H1 (cell line): ENCODE results near the gene KRTAP4-5. TPM values are rescaled to one million over a fixed set of nuclear protein-coding genes. Genes with fewer than 3 reads are reported as not detected.

Experiments used
- CTCF ChIA-PET: fragments of 300-600 bp; sonication (Branson Sonifier 250); formaldehyde crosslinking; loops from one replicate; lab custom pipeline; 2021; ENCODE audit not compliant: partially characterized antibody; lab: Charles Lee
- POLR2A ChIA-PET: fragments of 300-600 bp; sonication (Branson Sonifier 250); formaldehyde crosslinking; loops from one replicate; lab custom pipeline; 2021; ENCODE audit warnings: inconsistent platforms; ENCODE audit not compliant: partially characterized antibody; lab: Charles Lee
- DNase-seq, 2 experiments: peaks; one replicate each; pipeline versions ENCODE4 v3.0.0 to v3.0.0-alpha.2; 2010 to 2022; ENCODE audit warnings: low spot score in 2 of 2, low read depth in 1 of 2, mixed read lengths in 1 of 2
- FAIRE-seq: peaks from 2 replicates; lab custom pipeline; 2011; peaks lifted over from hg19 to GRCh38; lab: Jason Lieb, UNC
- H2AFZ ChIP-seq: 2 replicates; pipeline ENCODE4 v1.8.1; 2012; ENCODE audit warnings: low read length, inconsistent platforms
- H2AK5ac ChIP-seq: 2 replicates; pipeline ENCODE4 v1.6.1; 2013; ENCODE audit warnings: low read depth, low read length
- H2BK120ac ChIP-seq: replicated peaks from 2 replicates; pipeline ENCODE3; 2013; ENCODE audit warnings: low read depth, low read length, inconsistent platforms
- H2BK12ac ChIP-seq: 2 replicates; pipeline ENCODE4 v1.6.1; 2013; ENCODE audit warnings: low read depth, low read length
- H2BK15ac ChIP-seq: 2 replicates; pipeline ENCODE4 v1.6.1; 2013; ENCODE audit warnings: low read length
- H2BK20ac ChIP-seq: 2 replicates; pipeline ENCODE4 v1.6.1; 2013; ENCODE audit warnings: low read length
- H2BK5ac ChIP-seq: 2 replicates; pipeline ENCODE4 v1.6.1; 2013; ENCODE audit warnings: low read depth, low read length
- H3K14ac ChIP-seq: 2 replicates; pipeline ENCODE4 v1.6.1; 2013; ENCODE audit warnings: inconsistent platforms; ENCODE audit not compliant: insufficient read length
- H3K18ac ChIP-seq: 2 replicates; pipeline ENCODE4 v1.6.1; 2013; ENCODE audit warnings: low read length; ENCODE audit errors: extremely low read depth
- H3K23ac ChIP-seq: 2 replicates; pipeline ENCODE4 v1.6.1; 2013; ENCODE audit warnings: inconsistent platforms; ENCODE audit not compliant: insufficient read length
- H3K23me2 ChIP-seq: 2 replicates; pipeline ENCODE4 v1.6.1; 2013; ENCODE audit warnings: low read depth, low read length
- H3K27ac ChIP-seq: 2 replicates; pipeline ENCODE4 v1.6.1; 2011; ENCODE audit warnings: low read depth, low read length, inconsistent platforms
- H3K27me3 ChIP-seq, 4 experiments: replicated peaks in 1 of 4; 1 replicate in 1 of 4; 2 replicates in 3 of 4; pipeline versions ENCODE4 v1.6.1 to v1.8.1; 2011 to 2013; ENCODE audit warnings: low read length in 3 of 4, mild to moderate bottlenecking in 3 of 4, inconsistent platforms in 2 of 4, mixed read lengths in 2 of 4, moderate library complexity in 1 of 4; ENCODE audit not compliant: control insufficient read depth in 3 of 4, insufficient read depth in 3 of 4; ENCODE audit errors: extremely low read depth in 1 of 4
- H3K36me3 ChIP-seq, 4 experiments: 2 replicates each; pipeline versions ENCODE4 v1.6.1 to v1.8.1; 2011 to 2013; ENCODE audit warnings: mild to moderate bottlenecking in 4 of 4, low read length in 3 of 4, moderate library complexity in 2 of 4, control low read depth in 1 of 4, inconsistent platforms in 1 of 4; ENCODE audit not compliant: insufficient read depth in 4 of 4, control insufficient read depth in 2 of 4
- H3K4ac ChIP-seq: replicated peaks from 2 replicates; pipeline ENCODE3; 2013; ENCODE audit warnings: low read length, low read depth, mixed read lengths, inconsistent platforms; ENCODE audit not compliant: insufficient read length
- H3K4me1 ChIP-seq, 4 experiments: replicated peaks in 1 of 4; 1 replicate in 1 of 4; 2 replicates in 3 of 4; pipeline versions ENCODE4 v1.6.1 to v1.8.1; 2011 to 2013; ENCODE audit warnings: low read length in 3 of 4, inconsistent platforms in 2 of 4, mixed read lengths in 1 of 4; ENCODE audit not compliant: insufficient read depth in 4 of 4, control insufficient read depth in 3 of 4
- H3K4me2 ChIP-seq, 2 experiments: 2 replicates each; pipeline versions ENCODE4 v1.6.1 to v1.8.1; 2011 to 2013; ENCODE audit warnings: low read depth in 2 of 2, low read length in 2 of 2, control low read depth in 1 of 2, inconsistent platforms in 1 of 2, mild to moderate bottlenecking in 1 of 2; ENCODE audit not compliant: insufficient read depth in 1 of 2
- H3K4me3 ChIP-seq, 4 experiments: fragments of 200-600, 300-600 bp in 1 of 4; sonication (generic), shearing (Covaris generic), sonication (Bioruptor Twin) in 1 of 4; 2 replicates each; pipeline versions ENCODE4 v1.5.1 to v1.8.1; 2011 to 2016; ENCODE audit warnings: low read length in 4 of 4, low read depth in 3 of 4, control low read depth in 2 of 4, inconsistent platforms in 2 of 4, mild to moderate bottlenecking in 2 of 4, mixed read lengths in 1 of 4, moderate library complexity in 1 of 4; ENCODE audit not compliant: insufficient read depth in 2 of 4; ENCODE audit errors: extremely low read depth in 1 of 4
- H3K56ac ChIP-seq: replicated peaks from 2 replicates; pipeline ENCODE3; 2013; ENCODE audit warnings: low read depth, mild to moderate bottlenecking, mixed read lengths, low read length, inconsistent platforms; ENCODE audit not compliant: insufficient read length
- H3K79me1 ChIP-seq: 2 replicates; pipeline ENCODE4 v1.6.1; 2013; ENCODE audit warnings: low read depth, low read length, control low read depth
- H3K79me2 ChIP-seq, 2 experiments: 2 replicates each; pipeline versions ENCODE4 v1.6.1 to v1.8.1; 2012 to 2013; ENCODE audit warnings: low read length in 2 of 2, mild to moderate bottlenecking in 2 of 2, inconsistent platforms in 1 of 2; ENCODE audit not compliant: insufficient read depth in 2 of 2, control insufficient read depth in 1 of 2
- H3K9ac ChIP-seq, 4 experiments: replicated peaks in 1 of 4; 1 replicate in 1 of 4; 2 replicates in 3 of 4; pipeline versions ENCODE4 v1.6.1 to v1.8.1; 2011 to 2013; ENCODE audit warnings: low read depth in 3 of 4, low read length in 3 of 4, control low read depth in 2 of 4, mild to moderate bottlenecking in 2 of 4, moderate library complexity in 2 of 4, inconsistent platforms in 1 of 4; ENCODE audit errors: extremely low read depth in 1 of 4
- H3K9me3 ChIP-seq, 2 experiments: 2 replicates each; pipeline versions ENCODE4 v1.6.1 to v1.8.1; 2012 to 2013; ENCODE audit warnings: mild to moderate bottlenecking in 2 of 2, moderate library complexity in 2 of 2, control low read depth in 1 of 2, inconsistent platforms in 1 of 2, low read depth in 1 of 2, low read length in 1 of 2, mixed read lengths in 1 of 2; ENCODE audit not compliant: insufficient read depth in 2 of 2
- H4K20me1 ChIP-seq, 2 experiments: replicated peaks in 1 of 2; 2 replicates each; pipeline versions ENCODE3 to v1.8.1; 2011 to 2013; ENCODE audit warnings: inconsistent platforms in 2 of 2, low read length in 2 of 2, mild to moderate bottlenecking in 1 of 2; ENCODE audit not compliant: insufficient read depth in 2 of 2, control insufficient read depth in 1 of 2
- H4K5ac ChIP-seq: 2 replicates; pipeline ENCODE4 v1.6.1; 2013; ENCODE audit warnings: low read length, low read depth, mixed read lengths, inconsistent platforms; ENCODE audit not compliant: insufficient read length
- H4K8ac ChIP-seq: 2 replicates; pipeline ENCODE4 v1.8.0; 2013; ENCODE audit warnings: mild to moderate bottlenecking, moderate library complexity, low read length, inconsistent platforms; ENCODE audit not compliant: insufficient read depth; ENCODE audit errors: extremely low read depth
- H4K91ac ChIP-seq: replicated peaks from 2 replicates; pipeline ENCODE3; 2013; ENCODE audit warnings: low read length, mixed read lengths, inconsistent platforms; ENCODE audit not compliant: insufficient read length
- CREB1 ChIP-seq: IDR thresholded peaks from 2 replicates; pipeline ENCODE4 v1.6.1; 2012; ENCODE audit warnings: inconsistent platforms
- FOSL1 ChIP-seq: IDR thresholded peaks from 2 replicates; pipeline ENCODE4 v1.6.1; 2011; ENCODE audit warnings: mild to moderate bottlenecking, low read depth, low read length, moderate library complexity; ENCODE audit not compliant: insufficient read depth
- HDAC2 ChIP-seq, 2 experiments: fragments of 300-600 bp in 1 of 2; sonication (generic) in 1 of 2; IDR thresholded peaks; 2 replicates each; pipeline ENCODE4 v1.6.1; 2011 to 2012; ENCODE audit warnings: low read depth in 2 of 2, low read length in 2 of 2, mild to moderate bottlenecking in 2 of 2, moderate library complexity in 2 of 2, borderline replicate concordance in 1 of 2, inconsistent platforms in 1 of 2
- RBBP5 ChIP-seq: IDR thresholded peaks from 2 replicates; pipeline ENCODE4 v1.7.1; 2012; ENCODE audit warnings: low read depth, mild to moderate bottlenecking, inconsistent platforms, low read length, moderate library complexity, borderline replicate concordance
- SIX5 ChIP-seq: IDR thresholded peaks from 2 replicates; pipeline ENCODE4 v1.6.1; 2011; ENCODE audit warnings: mild to moderate bottlenecking, low read depth, low read length
- TEAD4 ChIP-seq: IDR thresholded peaks from 2 replicates; pipeline ENCODE4 v1.6.1; 2012; ENCODE audit warnings: low read depth, low read length, inconsistent platforms, mixed read lengths
- WGBS, 2 experiments: shearing (Covaris generic) in 1 of 2; methylation state at CpG; one replicate each; pipeline versions ENCODE4 v1.1.6 to v1.1.7; 2013 to 2015; ENCODE audit warnings: low lambda C conversion rate in 2 of 2, mixed read lengths in 2 of 2, inconsistent platforms in 1 of 2, low coverage in 1 of 2, missing lambda C conversion rate in 1 of 2; ENCODE audit not compliant: insufficient replicate concordance in 2 of 2, insufficient coverage in 1 of 2, insufficient read length in 1 of 2; ENCODE audit errors: extremely low coverage in 1 of 2, missing lambda C conversion rate in 1 of 2; 5-methylcytosine and 5-hydroxymethylcytosine counted together
- polyA plus RNA-seq, 7 experiments: library from polyadenylated mRNA; depleted of rRNA in 3 of 7; stranded (reverse) in 5 of 7; unstranded in 2 of 7; fragments of >200 nt in 5 of 7; fragments of 200-250 nt in 2 of 7; gene quantifications; 1 replicate in 5 of 7; 2 replicates in 1 of 7; 4 replicates in 1 of 7; pipeline versions ENCODE4 v1.2.1 to v1.2.3, GENCODE V29; 2011 to 2013; ENCODE audit warnings: missing spikeins in 2 of 7, mixed read lengths in 2 of 7
- total RNA-seq: library from RNA; stranded (reverse); fragmentation: NEBNext Ultra II Directional; extraction: Animal tissue kit (Norgen Biotek cat#: 25700); gene quantifications from 2 replicates; pipeline ENCODE4 v1.2.1, GENCODE V29; 2021
- TF ChIP-seq, protein P1 (sequence below): IDR thresholded peaks from 2 replicates; pipeline ENCODE4 v1.6.1; 2012; ENCODE audit warnings: low read length, inconsistent platforms
- TF ChIP-seq, protein P2 (sequence below), 3 experiments: IDR thresholded peaks; 1 replicate in 2 of 3; 2 replicates in 1 of 3; pipeline versions ENCODE4 v1.5.1 to v1.6.1; 2011; ENCODE audit warnings: low read length in 3 of 3, mild to moderate bottlenecking in 3 of 3, inconsistent platforms in 2 of 3, low read depth in 1 of 3, moderate library complexity in 1 of 3; ENCODE audit not compliant: insufficient read depth in 1 of 3; ENCODE audit errors: control extremely low read depth in 1 of 3

Gene KRTAP4-5
- total and polyA plus RNA-seq, 2 of the 8 experiments (the other 6 are each of a cell fraction or from before 2014, with no cell fraction given) = not detected

GRCh38 chr17:41140360-41141131 lies 9.1 kb downstream of the KRTAP4-5 start, which contains the start of gene KRTAP4-6:
Gene KRTAP4-6, minus strand, starts transcription at chr17:41140544. Its CDS starts 57 bp downstream, at chr17:41140487.
- DNase-seq = no peak
- no peak for FAIRE-seq
- no peak within 1 kb of the TSS for H2BK120ac ChIP-seq
- no peak within 1 kb of the TSS for H3K4me3 ChIP-seq
- no peak within 1 kb of the TSS for H2BK15ac ChIP-seq
- no peak within 1 kb of the TSS for H3K23ac ChIP-seq
- no peak within 1 kb of the TSS for H3K4ac ChIP-seq
- no peak within 1 kb of the TSS for H3K27ac ChIP-seq
- H4K20me1 ChIP-seq = no peaks in the 10 kb centered on the region
- H2AK5ac ChIP-seq = no peak within 1 kb of the TSS
- no peak within 1 kb of the TSS for H3K9ac ChIP-seq
- no peak within 1 kb of the TSS for H3K4me2 ChIP-seq
- no peaks in the 10 kb centered on the region for H3K36me3 ChIP-seq
- H3K23me2 ChIP-seq = no peaks in the 10 kb centered on the region
- H4K5ac ChIP-seq = no peak within 1 kb of the TSS
- no peaks in the 10 kb centered on the region for H3K27me3 ChIP-seq
- CTCF ChIA-PET = interaction anchor here (0.6 to 1.0 kb wide), 2 partner anchors 9 to 174 kb away, joined by 3 read pairs; partner anchors contain the start of gene KRTAP4-5
- no peak within 1 kb of the TSS for H2AFZ ChIP-seq
- no peak within 1 kb of the TSS for H3K18ac ChIP-seq
- 89% methylated on average over 6 of the region's 6 CpGs; no CpG with 5 or more reads in 1 of the 2 experiments for WGBS, 2 experiments
- H2BK5ac ChIP-seq = no peak within 1 kb of the TSS
- H4K8ac ChIP-seq = no peak within 1 kb of the TSS
- peaks cover 12% of the 10 kb centered on the region in 2 experiments; a peak in 3 of 4 replicates for H3K9me3 ChIP-seq
- no peak within 1 kb of the TSS for H3K14ac ChIP-seq
- H3K56ac ChIP-seq = no peak within 1 kb of the TSS
- no peak within 1 kb of the TSS for H2BK12ac ChIP-seq
- no peaks in the 10 kb centered on the region for H3K79me1 ChIP-seq
- H4K91ac ChIP-seq = no peak within 1 kb of the TSS
- H2BK20ac ChIP-seq = no peak within 1 kb of the TSS
- H3K79me2 ChIP-seq = no peaks in the 10 kb centered on the region
- POLR2A ChIA-PET = no interaction called here
- H3K4me1 ChIP-seq = no peaks in the 10 kb centered on the region
- no peak for TF ChIP-seq SIX5
- TF ChIP-seq TEAD4 = no peak
- no peak for TF ChIP-seq CREB1
- TF ChIP-seq RBBP5 = no peak
- TF ChIP-seq, protein P1, sequence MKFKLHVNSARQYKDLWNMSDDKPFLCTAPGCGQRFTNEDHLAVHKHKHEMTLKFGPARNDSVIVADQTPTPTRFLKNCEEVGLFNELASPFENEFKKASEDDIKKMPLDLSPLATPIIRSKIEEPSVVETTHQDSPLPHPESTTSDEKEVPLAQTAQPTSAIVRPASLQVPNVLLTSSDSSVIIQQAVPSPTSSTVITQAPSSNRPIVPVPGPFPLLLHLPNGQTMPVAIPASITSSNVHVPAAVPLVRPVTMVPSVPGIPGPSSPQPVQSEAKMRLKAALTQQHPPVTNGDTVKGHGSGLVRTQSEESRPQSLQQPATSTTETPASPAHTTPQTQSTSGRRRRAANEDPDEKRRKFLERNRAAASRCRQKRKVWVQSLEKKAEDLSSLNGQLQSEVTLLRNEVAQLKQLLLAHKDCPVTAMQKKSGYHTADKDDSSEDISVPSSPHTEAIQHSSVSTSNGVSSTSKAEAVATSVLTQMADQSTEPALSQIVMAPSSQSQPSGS = no peak
- TF ChIP-seq HDAC2 (IDR thresholded peaks at IDR 0.05; ENCODE audit: borderline replicate concordance in 1 of 2, low read depth in 2 of 2, low read length in 2 of 2) = no peak
- no peak for TF ChIP-seq FOSL1
- TF ChIP-seq, protein P2, sequence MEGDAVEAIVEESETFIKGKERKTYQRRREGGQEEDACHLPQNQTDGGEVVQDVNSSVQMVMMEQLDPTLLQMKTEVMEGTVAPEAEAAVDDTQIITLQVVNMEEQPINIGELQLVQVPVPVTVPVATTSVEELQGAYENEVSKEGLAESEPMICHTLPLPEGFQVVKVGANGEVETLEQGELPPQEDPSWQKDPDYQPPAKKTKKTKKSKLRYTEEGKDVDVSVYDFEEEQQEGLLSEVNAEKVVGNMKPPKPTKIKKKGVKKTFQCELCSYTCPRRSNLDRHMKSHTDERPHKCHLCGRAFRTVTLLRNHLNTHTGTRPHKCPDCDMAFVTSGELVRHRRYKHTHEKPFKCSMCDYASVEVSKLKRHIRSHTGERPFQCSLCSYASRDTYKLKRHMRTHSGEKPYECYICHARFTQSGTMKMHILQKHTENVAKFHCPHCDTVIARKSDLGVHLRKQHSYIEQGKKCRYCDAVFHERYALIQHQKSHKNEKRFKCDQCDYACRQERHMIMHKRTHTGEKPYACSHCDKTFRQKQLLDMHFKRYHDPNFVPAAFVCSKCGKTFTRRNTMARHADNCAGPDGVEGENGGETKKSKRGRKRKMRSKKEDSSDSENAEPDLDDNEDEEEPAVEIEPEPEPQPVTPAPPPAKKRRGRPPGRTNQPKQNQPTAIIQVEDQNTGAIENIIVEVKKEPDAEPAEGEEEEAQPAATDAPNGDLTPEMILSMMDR (IDR thresholded peaks at IDR 0.05; ENCODE audit: control extremely low read depth in 1 of 3, insufficient read depth in 1 of 3, low read depth in 1 of 3, low read length in 3 of 3) = no peak
